HepG2 (cell line): ENCODE measurements around the gene SIMC1. TPM values are rescaled to one million over a fixed set of nuclear protein-coding genes. Genes with fewer than 3 reads are reported as not detected.

Source experiments
- ATAC-seq: fragments of 200-7000 bp; cut with Tn5 transposase; 3 replicates; pipeline ENCODE4 v1.9.1; 2020; ENCODE audit warnings: mild to moderate bottlenecking, moderate library complexity
- BruUV-seq: library from RNA; stranded (reverse); fragments of 400-500 nt; replicated peaks from 2 replicates; lab custom pipeline; 2021; lab: Mats Ljungman, UMichigan
- CTCF ChIA-PET: fragments of 300-600 bp; formaldehyde crosslinking; extraction: SDS; loops from one replicate; lab custom pipeline; 2021; ENCODE audit warnings: low total read pairs, inconsistent platforms, low intra/inter-chr PET ratio; lab: Yijun Ruan, JAX
- POLR2A ChIA-PET: fragments of 350-600 bp; sonication (Branson Sonifier 250); formaldehyde crosslinking; loops from one replicate; lab custom pipeline; 2020; ENCODE audit warnings: antibody characterized with exemption, inconsistent platforms; lab: Yijun Ruan, JAX
- DNase-seq: peaks from one replicate; pipeline ENCODE4 v3.0.0-alpha.2; 2015; ENCODE audit warnings: low spot score
- FAIRE-seq: peaks from 3 replicates; lab custom pipeline; 2011; peaks lifted over from hg19 to GRCh38; lab: Jason Lieb, UNC
- H2AFZ ChIP-seq: one replicate; pipeline ENCODE4 v1.6.1; 2011; ENCODE audit warnings: low read length, inconsistent platforms
- H3K27ac ChIP-seq: fragments of 300-600 bp; 3 replicates; pipeline ENCODE4 v1.8.0; 2011; ENCODE audit warnings: mixed run types, mild to moderate bottlenecking, mixed read lengths, low read length, inconsistent platforms; ENCODE audit not compliant: insufficient read depth; ENCODE audit errors: extremely low read length
- H3K27me3 ChIP-seq, 2 experiments: fragments of 200-600 bp in 1 of 2; 2 replicates in 1 of 2; 3 replicates in 1 of 2; pipeline versions ENCODE4 v1.6.0 to v1.8.0; 2011; ENCODE audit warnings: low read length in 2 of 2, mild to moderate bottlenecking in 2 of 2, moderate library complexity in 2 of 2, inconsistent platforms in 1 of 2; ENCODE audit not compliant: insufficient read depth in 2 of 2, control insufficient read depth in 1 of 2
- H3K36me3 ChIP-seq, 2 experiments: fragments of 200-600 bp in 1 of 2; replicated peaks in 1 of 2; 2 replicates in 1 of 2; 3 replicates in 1 of 2; pipeline versions ENCODE4 v1.5.1 to v1.8.0; 2011; ENCODE audit warnings: low read length in 2 of 2, inconsistent platforms in 1 of 2; ENCODE audit not compliant: insufficient read depth in 2 of 2, control insufficient read depth in 1 of 2
- H3K4me1 ChIP-seq: 2 replicates; pipeline ENCODE4 v1.5.1; 2012; ENCODE audit warnings: low read length, inconsistent platforms; ENCODE audit not compliant: insufficient read depth
- H3K4me2 ChIP-seq: 2 replicates; pipeline ENCODE4 v1.6.0; 2011; ENCODE audit warnings: low read depth, low read length, inconsistent platforms
- H3K4me3 ChIP-seq, 3 experiments: fragments of 200-600 bp in 1 of 3; sonication (generic), shearing (Covaris generic) in 1 of 3; replicated peaks in 1 of 3; 2 replicates each; pipeline ENCODE4 v1.5.1; 2011 to 2016; ENCODE audit warnings: low read length in 3 of 3, inconsistent platforms in 2 of 3, low read depth in 2 of 3, mild to moderate bottlenecking in 2 of 3, control low read depth in 1 of 3, mixed read lengths in 1 of 3; ENCODE audit not compliant: insufficient read depth in 1 of 3
- H3K79me2 ChIP-seq: one replicate; pipeline ENCODE4 v1.6.1; 2011; ENCODE audit warnings: low read length, inconsistent platforms; ENCODE audit not compliant: insufficient read depth
- H3K9ac ChIP-seq: 2 replicates; pipeline ENCODE4 v1.6.0; 2011; ENCODE audit warnings: mild to moderate bottlenecking, low read depth, low read length, inconsistent platforms; ENCODE audit not compliant: insufficient read depth
- H3K9me3 ChIP-seq: 2 replicates; pipeline ENCODE4 v1.5.1; 2012; ENCODE audit warnings: mild to moderate bottlenecking, low read length
- H4K20me1 ChIP-seq: 2 replicates; pipeline ENCODE4 v1.6.0; 2011; ENCODE audit warnings: inconsistent platforms, mild to moderate bottlenecking, low read length, moderate library complexity; ENCODE audit not compliant: insufficient read depth
- ARNT ChIP-seq: fragments of 450-650 bp; IDR thresholded peaks from 2 replicates; pipeline ENCODE4 v1.6.1; 2017
- CBX5 ChIP-seq: sonication (generic); formaldehyde crosslinking; IDR thresholded peaks from 2 replicates; pipeline ENCODE4 v1.4.0; 2020; ENCODE audit warnings: missing genetic modification reagents, borderline replicate concordance
- HNRNPUL1 ChIP-seq: fragments of 200-400 bp; formaldehyde crosslinking; IDR thresholded peaks from 2 replicates; pipeline ENCODE4 v1.6.1; 2017; ENCODE audit warnings: low read depth, mild to moderate bottlenecking, low read length, moderate library complexity
- KAT2B ChIP-seq: fragments of 150-350 bp; IDR thresholded peaks from 2 replicates; pipeline ENCODE4 v1.6.1; 2014; ENCODE audit warnings: low read depth, low read length, borderline replicate concordance
- RNF2 ChIP-seq: fragments of 450-650 bp; conservative IDR thresholded peaks from 2 replicates; pipeline ENCODE4 v1.6.1; 2016; ENCODE audit warnings: low read depth
- SRSF1 ChIP-seq: fragments of 200-400 bp; formaldehyde crosslinking; optimal IDR thresholded peaks from 2 replicates; pipeline ENCODE3; 2017; ENCODE audit warnings: mild to moderate bottlenecking, low read depth, low read length, moderate library complexity
- TCF12 ChIP-seq, 2 experiments: fragments of 450-650 bp in 1 of 2; sonication (generic) in 1 of 2; formaldehyde crosslinking in 1 of 2; IDR thresholded peaks; 2 replicates each; pipeline versions ENCODE4 v1.6.1 to v1.8.0; 2017 to 2022; ENCODE audit warnings: antibody characterized with exemption in 1 of 2, mild to moderate bottlenecking in 1 of 2, missing genetic modification reagents in 1 of 2, moderate library complexity in 1 of 2
- ZKSCAN1 ChIP-seq: fragments of 150-350 bp; IDR thresholded peaks from 2 replicates; pipeline ENCODE4 v1.6.1; 2014; ENCODE audit warnings: low read length
- ZNF343 ChIP-seq: sonication (generic); formaldehyde crosslinking; IDR thresholded peaks from 2 replicates; pipeline ENCODE4 v1.4.0; 2020; ENCODE audit warnings: mild to moderate bottlenecking, missing genetic modification reagents
- WGBS: methylation state at CpG from one replicate; pipeline ENCODE4 v1.1.6; 2017; ENCODE audit warnings: low lambda C conversion rate; 5-methylcytosine and 5-hydroxymethylcytosine counted together
- in situ Hi-C: cut with HindIII; loops from 2 replicates; pipeline ENCODE4 v1.10.0; 2017; ENCODE audit warnings: low pct_unique_long_range_greater_than_20kb; ENCODE audit not compliant: extremely low pct_ligation_motif_present
- intact Hi-C: fragments of 100-400 bp; cut with micrococcal nuclease; formaldehyde crosslinking; loops from one replicate; pipeline ENCODE4 v1.10.0; 2022; ENCODE audit not compliant: unreplicated experiment
- polyA plus RNA-seq, 8 experiments: library from polyadenylated mRNA; depleted of rRNA in 3 of 8; stranded (reverse) in 7 of 8; unstranded in 1 of 8; fragments of >200 nt; fragmentation: Illumina TruSeq in 4 of 8; extraction: Trizol in 4 of 8; gene quantifications; 2 replicates each; pipeline versions ENCODE4 v1.2.1 to v1.2.3, GENCODE V29; 2011 to 2016; ENCODE audit warnings: low read depth in 4 of 8, missing spikeins in 1 of 8, mixed read lengths in 1 of 8; ENCODE audit not compliant: insufficient read depth in 1 of 8
- total RNA-seq, 5 experiments: library from RNA; depleted of rRNA; stranded (reverse); fragments of >200 nt; fragmentation: Illumina TruSeq; extraction: Trizol; gene quantifications; 2 replicates each; pipeline ENCODE4 v1.2.3, GENCODE V29; 2016; ENCODE audit warnings: low read depth in 1 of 5
- TF ChIP-seq, protein P1 (sequence below), 2 experiments: fragments of 450-650 bp in 1 of 2; sonication (generic) in 1 of 2; formaldehyde crosslinking in 1 of 2; IDR thresholded peaks; 2 replicates each; pipeline versions ENCODE4 v1.6.1 to v1.8.0; 2016 to 2022; ENCODE audit warnings: antibody characterized with exemption in 1 of 2, mild to moderate bottlenecking in 1 of 2, missing genetic modification reagents in 1 of 2
- TF ChIP-seq, protein P2 (sequence below): sonication (generic); formaldehyde crosslinking; IDR thresholded peaks from 2 replicates; pipeline ENCODE4 v1.5.0; 2020; ENCODE audit warnings: missing genetic modification reagents

The SIMC1 gene
- total and polyA plus RNA-seq, 2 of the 13 experiments (the other 11 are each of a cell fraction or from before 2014, with no cell fraction given) = 5.4 to 6.8 TPM

DNA sequence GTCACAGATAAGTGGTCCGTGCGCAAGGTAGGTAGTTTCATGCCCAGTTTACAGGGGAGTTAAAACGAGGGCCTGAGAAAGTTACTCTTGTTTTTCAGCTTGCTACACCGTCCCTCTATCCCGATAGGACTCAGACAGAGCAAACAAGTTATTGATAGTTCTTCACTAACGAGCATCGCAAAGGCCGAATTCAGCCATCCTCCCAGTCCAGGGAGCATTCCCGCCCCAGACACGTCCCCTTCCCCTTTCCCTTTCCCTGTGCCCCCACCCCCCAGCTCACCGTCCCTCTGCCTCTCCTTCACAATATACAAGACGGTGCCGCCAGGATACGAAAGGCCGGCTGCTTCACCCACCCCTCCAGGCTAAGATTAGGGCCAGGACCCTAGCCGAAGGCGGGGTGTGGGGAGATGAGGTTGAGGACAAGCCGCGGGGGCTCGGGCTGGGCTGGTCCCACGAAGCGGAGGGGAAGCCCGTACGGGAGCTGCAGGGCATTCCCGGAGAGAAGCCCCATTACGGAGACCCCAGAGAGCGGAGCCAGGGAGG is 122.7 kb downstream of the SIMC1 start:
- ATAC-seq (peak; percentile 50), FAIRE-seq (no peak), DNase-seq (no peak)
- Histone ChIP-seq H3K36me3 (peaks cover 3 to 28% of the 10 kb centered on the region in 2 experiments), H3K27ac (peak overlapping the region; percentile 60), H3K4me1 (peaks cover 43% of the 10 kb centered on the region), H3K9me3 (no peaks in the 10 kb centered on the region), H4K20me1 (peaks cover 9% of the 10 kb centered on the region; the same call in 1 of the 2 replicates), H3K4me2 (peak overlapping the region; percentile 89), H3K27me3 (peaks cover 3 to 6% of the 10 kb centered on the region in 2 experiments; a peak in 4 of 5 replicates), H3K79me2 (peaks cover 40% of the 10 kb centered on the region), H2AFZ (no peak overlapping the region), H3K9ac (peak overlapping the region; percentile 84), H3K4me3 (peak overlapping the region; percentile 76 to 91 (median 87))
- POLR2A ChIA-PET = interaction anchor here (0.7 to 3.9 kb wide), 10 partner anchors 9 to 176 kb away, joined by 3 to 37 read pairs (median 9); partner anchors contain the start of genes FAF2, HIGD2A, NOP16 and RNF44
- 1% methylated on average over 27 of the region's 27 CpGs for WGBS
- CTCF ChIA-PET = no interaction called here
- intact Hi-C loops = no loop called here
- in situ Hi-C loops = no loop called here
- TSS peak; percentile 85 for BruUV-seq
- TF ChIP-seq, protein P1, sequence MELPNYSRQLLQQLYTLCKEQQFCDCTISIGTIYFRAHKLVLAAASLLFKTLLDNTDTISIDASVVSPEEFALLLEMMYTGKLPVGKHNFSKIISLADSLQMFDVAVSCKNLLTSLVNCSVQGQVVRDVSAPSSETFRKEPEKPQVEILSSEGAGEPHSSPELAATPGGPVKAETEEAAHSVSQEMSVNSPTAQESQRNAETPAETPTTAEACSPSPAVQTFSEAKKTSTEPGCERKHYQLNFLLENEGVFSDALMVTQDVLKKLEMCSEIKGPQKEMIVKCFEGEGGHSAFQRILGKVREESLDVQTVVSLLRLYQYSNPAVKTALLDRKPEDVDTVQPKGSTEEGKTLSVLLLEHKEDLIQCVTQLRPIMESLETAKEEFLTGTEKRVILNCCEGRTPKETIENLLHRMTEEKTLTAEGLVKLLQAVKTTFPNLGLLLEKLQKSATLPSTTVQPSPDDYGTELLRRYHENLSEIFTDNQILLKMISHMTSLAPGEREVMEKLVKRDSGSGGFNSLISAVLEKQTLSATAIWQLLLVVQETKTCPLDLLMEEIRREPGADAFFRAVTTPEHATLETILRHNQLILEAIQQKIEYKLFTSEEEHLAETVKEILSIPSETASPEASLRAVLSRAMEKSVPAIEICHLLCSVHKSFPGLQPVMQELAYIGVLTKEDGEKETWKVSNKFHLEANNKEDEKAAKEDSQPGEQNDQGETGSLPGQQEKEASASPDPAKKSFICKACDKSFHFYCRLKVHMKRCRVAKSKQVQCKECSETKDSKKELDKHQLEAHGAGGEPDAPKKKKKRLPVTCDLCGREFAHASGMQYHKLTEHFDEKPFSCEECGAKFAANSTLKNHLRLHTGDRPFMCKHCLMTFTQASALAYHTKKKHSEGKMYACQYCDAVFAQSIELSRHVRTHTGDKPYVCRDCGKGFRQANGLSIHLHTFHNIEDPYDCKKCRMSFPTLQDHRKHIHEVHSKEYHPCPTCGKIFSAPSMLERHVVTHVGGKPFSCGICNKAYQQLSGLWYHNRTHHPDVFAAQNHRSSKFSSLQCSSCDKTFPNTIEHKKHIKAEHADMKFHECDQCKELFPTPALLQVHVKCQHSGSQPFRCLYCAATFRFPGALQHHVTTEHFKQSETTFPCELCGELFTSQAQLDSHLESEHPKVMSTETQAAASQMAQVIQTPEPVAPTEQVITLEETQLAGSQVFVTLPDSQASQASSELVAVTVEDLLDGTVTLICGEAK (IDR thresholded peaks at IDR 0.05) = no peak
- TF ChIP-seq, protein P1 (CRISPR knock-in tag; IDR thresholded peaks at IDR 0.05) = 0 out of 2 replicates have a peak, but pooled peaks have one; percentile 12
- TF ChIP-seq HNRNPUL1 (no peak), CBX5 (CRISPR knock-in tag) (no peak), ZNF343 (CRISPR knock-in tag) (0 out of 2 replicates have a peak, but pooled peaks have one; percentile 6), TCF12 (IDR thresholded peaks at IDR 0.05) (no peak), TCF12 (CRISPR knock-in tag; IDR thresholded peaks at IDR 0.05) (0 out of 2 replicates have a peak, but pooled peaks have one; percentile 0), RNF2 (no peak), SRSF1 (peak; percentile 14), ZKSCAN1 (no peak), ARNT (no peak), KAT2B (no peak)
- TF ChIP-seq, protein P2, sequence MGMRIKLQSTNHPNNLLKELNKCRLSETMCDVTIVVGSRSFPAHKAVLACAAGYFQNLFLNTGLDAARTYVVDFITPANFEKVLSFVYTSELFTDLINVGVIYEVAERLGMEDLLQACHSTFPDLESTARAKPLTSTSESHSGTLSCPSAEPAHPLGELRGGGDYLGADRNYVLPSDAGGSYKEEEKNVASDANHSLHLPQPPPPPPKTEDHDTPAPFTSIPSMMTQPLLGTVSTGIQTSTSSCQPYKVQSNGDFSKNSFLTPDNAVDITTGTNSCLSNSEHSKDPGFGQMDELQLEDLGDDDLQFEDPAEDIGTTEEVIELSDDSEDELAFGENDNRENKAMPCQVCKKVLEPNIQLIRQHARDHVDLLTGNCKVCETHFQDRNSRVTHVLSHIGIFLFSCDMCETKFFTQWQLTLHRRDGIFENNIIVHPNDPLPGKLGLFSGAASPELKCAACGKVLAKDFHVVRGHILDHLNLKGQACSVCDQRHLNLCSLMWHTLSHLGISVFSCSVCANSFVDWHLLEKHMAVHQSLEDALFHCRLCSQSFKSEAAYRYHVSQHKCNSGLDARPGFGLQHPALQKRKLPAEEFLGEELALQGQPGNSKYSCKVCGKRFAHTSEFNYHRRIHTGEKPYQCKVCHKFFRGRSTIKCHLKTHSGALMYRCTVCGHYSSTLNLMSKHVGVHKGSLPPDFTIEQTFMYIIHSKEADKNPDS (CRISPR knock-in tag) = peak; percentile 10; the same call in 1 of the 2 replicates
